Endothelial cell of umbilical vein (primary cell): Measurements from ENCODE around the gene PLA2R1. TPM values are rescaled to one million over a fixed set of nuclear protein-coding genes. Genes with fewer than 3 reads are reported as not detected.

Experiments used
- BruUV-seq: library from RNA; stranded (reverse); fragments of 400-500 nt; replicated peaks from 2 replicates; lab custom pipeline; 2021; lab: Mats Ljungman, UMichigan
- CTCF ChIA-PET: fragments of 300-600, 350-600 bp; sonication (Branson Sonifier 250); formaldehyde crosslinking; loops from one replicate; lab custom pipeline; 2021; ENCODE audit warnings: antibody characterized with exemption, inconsistent platforms; lab: Charles Lee
- POLR2A ChIA-PET: fragments of 300-600, 350-600 bp; sonication (Branson Sonifier 250); formaldehyde crosslinking; loops from one replicate; lab custom pipeline; 2021; ENCODE audit warnings: antibody characterized with exemption, inconsistent platforms; lab: Charles Lee
- DNase-seq: peaks from one replicate; pipeline ENCODE4 v3.0.0-alpha.2; 2011; ENCODE audit warnings: low read depth, low spot score
- FAIRE-seq: peaks from 2 replicates; lab custom pipeline; 2011; peaks lifted over from hg19 to GRCh38; lab: Jason Lieb, UNC
- H2AFZ ChIP-seq: 2 replicates; pipeline ENCODE4 v1.6.0; 2012; ENCODE audit warnings: low read depth, low read length, control low read depth, inconsistent platforms
- H3K27ac ChIP-seq: 2 replicates; pipeline ENCODE4 v1.5.1; 2011; ENCODE audit warnings: low read depth, mild to moderate bottlenecking, control low read depth, low read length, moderate library complexity; ENCODE audit not compliant: insufficient read depth
- H3K27me3 ChIP-seq, 2 experiments: 2 replicates each; pipeline versions ENCODE4 v1.6.0 to v1.6.1; 2011; ENCODE audit warnings: low read length in 2 of 2, mixed read lengths in 1 of 2; ENCODE audit not compliant: control insufficient read depth in 2 of 2, insufficient read depth in 2 of 2
- H3K36me3 ChIP-seq, 2 experiments: 2 replicates in 1 of 2; 3 replicates in 1 of 2; pipeline ENCODE4 v1.5.1; 2011; ENCODE audit warnings: low read length in 2 of 2, mild to moderate bottlenecking in 1 of 2, moderate library complexity in 1 of 2; ENCODE audit not compliant: control insufficient read depth in 2 of 2, insufficient read depth in 2 of 2; ENCODE audit errors: extremely low read depth in 1 of 2
- H3K4me1 ChIP-seq: 3 replicates; pipeline ENCODE4 v1.5.1; 2011; ENCODE audit warnings: mild to moderate bottlenecking, low read length; ENCODE audit not compliant: control insufficient read depth, insufficient read depth; ENCODE audit errors: extremely low read depth
- H3K4me2 ChIP-seq: 2 replicates; pipeline ENCODE4 v1.6.1; 2011; ENCODE audit warnings: low read length, control low read depth, mixed read lengths; ENCODE audit not compliant: insufficient read depth
- H3K4me3 ChIP-seq, 3 experiments: fragments of 200-600 bp in 1 of 3; sonication (generic), shearing (Covaris generic) in 1 of 3; replicated peaks in 1 of 3; 2 replicates each; pipeline ENCODE4 v1.5.1; 2011 to 2016; ENCODE audit warnings: control low read depth in 3 of 3, low read length in 3 of 3, mild to moderate bottlenecking in 2 of 3, inconsistent platforms in 1 of 3, low read depth in 1 of 3, moderate library complexity in 1 of 3; ENCODE audit not compliant: insufficient read depth in 1 of 3
- H3K79me2 ChIP-seq: 2 replicates; pipeline ENCODE4 v1.6.0; 2012; ENCODE audit warnings: low read length, inconsistent platforms; ENCODE audit not compliant: control insufficient read depth, insufficient read depth
- H3K9ac ChIP-seq: replicated peaks from 2 replicates; pipeline ENCODE3; 2011; ENCODE audit warnings: low read length, control low read depth; ENCODE audit not compliant: insufficient read depth; ENCODE audit errors: extremely low read depth
- H3K9me1 ChIP-seq: replicated peaks from 3 replicates; pipeline ENCODE4 v1.6.0; 2011; ENCODE audit warnings: mild to moderate bottlenecking, low read length; ENCODE audit not compliant: control insufficient read depth, insufficient read depth; ENCODE audit errors: extremely low read depth
- H3K9me3 ChIP-seq: replicated peaks from 2 replicates; pipeline ENCODE4 v1.5.1; 2012; ENCODE audit warnings: low read length, inconsistent platforms; ENCODE audit not compliant: control insufficient read depth, insufficient read depth
- H4K20me1 ChIP-seq: replicated peaks from 2 replicates; pipeline ENCODE3; 2011; ENCODE audit warnings: mild to moderate bottlenecking, low read length; ENCODE audit not compliant: control insufficient read depth, insufficient read depth; ENCODE audit errors: extremely low read depth
- CTCF ChIP-seq, 2 donors: IDR thresholded peaks; 1 replicate in 1 of 2; 2 replicates in 1 of 2; pipeline ENCODE4 v1.5.1; 2011; ENCODE audit warnings: low read length in 2 of 2, mild to moderate bottlenecking in 2 of 2, moderate library complexity in 2 of 2, control low read depth in 1 of 2, inconsistent platforms in 1 of 2, low read depth in 1 of 2; ENCODE audit not compliant: insufficient read depth in 1 of 2; ENCODE audit errors: extremely low read depth in 1 of 2
- EZH2 ChIP-seq: IDR thresholded peaks from 2 replicates; pipeline ENCODE4 v1.6.1; 2012; ENCODE audit warnings: borderline replicate concordance, low read depth, mild to moderate bottlenecking, moderate library complexity, low read length, inconsistent platforms; ENCODE audit not compliant: severe bottlenecking
- FOS ChIP-seq: IDR thresholded peaks from 2 replicates; pipeline ENCODE4 v1.6.1; 2011; ENCODE audit warnings: mild to moderate bottlenecking, low read length, moderate library complexity, borderline replicate concordance; ENCODE audit not compliant: insufficient read depth
- GATA2 ChIP-seq: IDR thresholded peaks from 2 replicates; pipeline ENCODE4 v1.7.0; 2011; ENCODE audit warnings: low read depth, mild to moderate bottlenecking, moderate library complexity, mixed read lengths, low read length; ENCODE audit not compliant: insufficient read length, insufficient read depth
- JUN ChIP-seq: IDR thresholded peaks from 2 replicates; pipeline ENCODE4 v1.6.1; 2011; ENCODE audit warnings: borderline replicate concordance, low read depth; ENCODE audit not compliant: insufficient read length, insufficient read depth
- MAX ChIP-seq: IDR thresholded peaks from 2 replicates; pipeline ENCODE4 v1.6.1; 2011; ENCODE audit not compliant: insufficient read depth, insufficient read length
- MYC ChIP-seq: IDR thresholded peaks from one replicate; pipeline ENCODE4 v1.6.1; 2011; ENCODE audit warnings: mild to moderate bottlenecking, low read depth, low read length
- POLR2A ChIP-seq: IDR thresholded peaks from 2 replicates; pipeline ENCODE4 v1.6.1; 2012; ENCODE audit warnings: low read depth, mild to moderate bottlenecking, control low read depth, low read length
- POLR2AphosphoS5 ChIP-seq: IDR thresholded peaks from 2 replicates; pipeline ENCODE4 v1.6.1; 2012; ENCODE audit warnings: low read depth, mild to moderate bottlenecking, control low read depth, low read length, moderate library complexity; ENCODE audit not compliant: insufficient read depth
- dilution Hi-C: fragments of 300-500 bp; cut with MboI; formaldehyde crosslinking; loops from one replicate; pipeline ENCODE4 v1.15.0; 2019; ENCODE audit warnings: low sequenced_read_pairs; ENCODE audit not compliant: extremely low pct_ligation_motif_present
- intact Hi-C: fragments of 100-400 bp; cut with micrococcal nuclease; formaldehyde crosslinking; loops from one replicate; pipeline ENCODE4 v1.10.0; 2022
- polyA plus RNA-seq, 4 experiments: library from polyadenylated mRNA; depleted of rRNA in 3 of 4; stranded (reverse) in 3 of 4; unstranded in 1 of 4; fragments of >200 nt; gene quantifications; 2 replicates each; pipeline versions ENCODE4 v1.2.1 to v1.2.3, GENCODE V29; 2011 to 2012; ENCODE audit warnings: missing spikeins in 1 of 4
- total RNA-seq: library from RNA; stranded (reverse); gene quantifications from 2 replicates; pipeline ENCODE4 v1.2.3, GENCODE V29; 2021

The PLA2R1 gene
- total and polyA plus RNA-seq, 2 donors (not counting 3 experiments of a cell fraction or from before 2014, with no cell fraction given): 6.9 to 14.4 TPM

GRCh38 chr2:159898441-159898840 is 164.0 kb downstream of the PLA2R1 start:
- FAIRE-seq: no peak
- CTCF ChIA-PET: interaction anchor here (1.2 kb wide), 1 partner anchor 23 kb away, joined by 3 read pairs; no protein-coding TSS in a partner anchor

DNA sequence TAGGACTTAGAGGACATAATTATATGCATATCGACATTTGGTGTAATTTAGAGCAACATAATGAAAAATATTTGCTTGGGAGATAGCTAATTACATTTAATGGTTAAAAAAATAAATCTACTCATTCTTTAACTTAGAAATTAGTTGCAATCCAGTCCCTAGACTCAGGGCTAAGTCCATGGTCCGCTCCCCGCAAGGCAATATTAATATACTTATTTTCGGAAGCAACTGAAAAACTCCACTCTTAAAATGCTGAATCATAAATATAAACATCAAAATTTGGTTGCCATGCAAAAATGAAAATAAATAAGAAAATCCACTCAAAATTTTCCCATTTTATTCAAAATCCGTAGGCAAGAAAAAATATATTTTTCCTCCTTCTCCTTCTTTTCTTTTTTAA is 164.7 kb downstream of the PLA2R1 start:
- FAIRE-seq: no peak
- Histone ChIP-seq H3K36me3 (no peaks in the 10 kb centered on the region), H3K9me3 (no peaks in the 10 kb centered on the region), H3K27ac (no peak overlapping the region), H3K4me3 (no peak overlapping the region), H3K4me2 (no peak overlapping the region), H3K4me1 (peaks cover 2% of the 10 kb centered on the region), H3K9ac (no peak overlapping the region), H3K79me2 (no peaks in the 10 kb centered on the region), H2AFZ (no peak overlapping the region), H4K20me1 (no peaks in the 10 kb centered on the region), H3K27me3 (no peaks in the 10 kb centered on the region), H3K9me1 (no peaks in the 10 kb centered on the region)
- no peak for DNase-seq
- intact Hi-C loops (no loop called here), dilution Hi-C loops (no loop called here)
- POLR2A ChIA-PET: no interaction called here
- CTCF ChIA-PET: interaction anchor here (1.0 to 1.2 kb wide), 3 partner anchors 9 to 24 kb away, joined by 3 to 4 read pairs (median 3); no protein-coding TSS in a partner anchor
- no TSS peak for BruUV-seq
- no peak for TF ChIP-seq JUN
- no peak for TF ChIP-seq GATA2
- TF ChIP-seq POLR2A: no peak
- no peak for TF ChIP-seq MYC
- no peak for TF ChIP-seq FOS
- no peak for TF ChIP-seq CTCF (IDR thresholded peaks at IDR 0.05; ENCODE audit: extremely low read depth in 1 of 2, insufficient read depth in 1 of 2, low read depth in 1 of 2, low read length in 2 of 2)
- TF ChIP-seq EZH2: no peak
- TF ChIP-seq POLR2AphosphoS5: no peak
- TF ChIP-seq MAX: no peak

More at GRCh38 chr2:159898441-159898840, 164.0 kb downstream of the PLA2R1 start:
- intact Hi-C loops (no loop called here), dilution Hi-C loops (no loop called here)
- TF ChIP-seq FOS (no peak), POLR2AphosphoS5 (no peak), MAX (no peak), GATA2 (no peak), MYC (no peak)
- Histone ChIP-seq H3K9me1 (no peaks in the 10 kb centered on the region), H3K27ac (no peak overlapping the region), H3K27me3 (no peaks in the 10 kb centered on the region), H3K79me2 (no peaks in the 10 kb centered on the region), H3K9me3 (no peaks in the 10 kb centered on the region), H3K36me3 (no peaks in the 10 kb centered on the region), H2AFZ (no peak overlapping the region), H3K4me1 (peaks cover 9% of the 10 kb centered on the region), H3K9ac (no peak overlapping the region), H3K4me2 (no peak overlapping the region), H3K4me3 (no peak overlapping the region), H4K20me1 (no peaks in the 10 kb centered on the region)
- DNase-seq: no peak
- no TSS peak for BruUV-seq
- POLR2A ChIA-PET: no interaction called here
